IMR-90 (cell line): Measurements from ENCODE around the gene ANO2. TPM values are rescaled to one million over a fixed set of nuclear protein-coding genes. Genes with fewer than 3 reads are reported as not detected.

Source experiments
- ATAC-seq: fragments of 200-7000 bp; cut with Tn5 transposase; 2 replicates; pipeline ENCODE4 v1.9.1; 2020; ENCODE audit warnings: low read depth, mild to moderate bottlenecking, moderate library complexity
- BruUV-seq: library from RNA; stranded (reverse); fragments of 400-500 nt; replicated peaks from 2 replicates; lab custom pipeline; 2021; lab: Mats Ljungman, UMichigan
- CTCF ChIA-PET: fragments of 300-600 bp; formaldehyde crosslinking; extraction: SDS; loops from one replicate; lab custom pipeline; 2021; ENCODE audit warnings: antibody characterized with exemption; lab: Yijun Ruan, JAX
- POLR2A ChIA-PET: fragments of 300-600 bp; sonication (Branson Sonifier 250); formaldehyde crosslinking; loops from one replicate; lab custom pipeline; 2022; ENCODE audit warnings: antibody characterized with exemption; ENCODE audit not compliant: unreplicated experiment; lab: Charles Lee
- DNase-seq: peaks from one replicate; pipeline ENCODE4 v3.0.0; 2013
- H2AFZ ChIP-seq: replicated peaks from 2 replicates; pipeline ENCODE3; 2013; ENCODE audit warnings: low read length, mild to moderate bottlenecking; ENCODE audit not compliant: poor library complexity
- H2AK5ac ChIP-seq: 2 replicates; pipeline ENCODE4 v1.6.1; 2013; ENCODE audit warnings: low read depth, low read length, inconsistent platforms
- H2AK9ac ChIP-seq: replicated peaks from 2 replicates; pipeline ENCODE3; 2013; ENCODE audit warnings: mild to moderate bottlenecking, low read depth, low read length, moderate library complexity; ENCODE audit not compliant: poor library complexity
- H2BK120ac ChIP-seq: 2 replicates; pipeline ENCODE4 v1.6.1; 2013; ENCODE audit warnings: low read depth, low read length, inconsistent platforms
- H2BK15ac ChIP-seq: 3 replicates; pipeline ENCODE4 v1.6.1; 2013; ENCODE audit warnings: low read depth, low read length, inconsistent platforms
- H2BK20ac ChIP-seq: 2 replicates; pipeline ENCODE4 v1.6.1; 2013; ENCODE audit warnings: low read depth, mild to moderate bottlenecking, inconsistent platforms, low read length, moderate library complexity
- H2BK5ac ChIP-seq: 2 replicates; pipeline ENCODE4 v1.6.1; 2013; ENCODE audit warnings: mild to moderate bottlenecking, low read depth, low read length, inconsistent platforms; ENCODE audit not compliant: poor library complexity, severe bottlenecking
- H3K14ac ChIP-seq: replicated peaks from 2 replicates; pipeline ENCODE4 v1.6.1; 2013; ENCODE audit warnings: low read depth, low read length, inconsistent platforms
- H3K18ac ChIP-seq: 2 replicates; pipeline ENCODE4 v1.6.1; 2013; ENCODE audit warnings: low read depth, low read length, control low read depth
- H3K23ac ChIP-seq: 2 replicates; pipeline ENCODE4 v1.6.1; 2013; ENCODE audit warnings: low read depth, low read length, inconsistent platforms
- H3K27ac ChIP-seq: 2 replicates; pipeline ENCODE4 v1.5.1; 2013; ENCODE audit warnings: mild to moderate bottlenecking, control low read depth, low read length; ENCODE audit not compliant: insufficient read depth
- H3K27me3 ChIP-seq: 2 replicates; pipeline ENCODE4 v1.6.1; 2013; ENCODE audit warnings: low read length; ENCODE audit not compliant: control insufficient read depth, insufficient read depth
- H3K36me3 ChIP-seq: 2 replicates; pipeline ENCODE4 v1.6.1; 2013; ENCODE audit warnings: low read length, mixed read lengths; ENCODE audit not compliant: control insufficient read depth, insufficient read depth
- H3K4ac ChIP-seq: 2 replicates; pipeline ENCODE4 v1.6.1; 2013; ENCODE audit warnings: low read depth, low read length, inconsistent platforms
- H3K4me1 ChIP-seq: 2 replicates; pipeline ENCODE4 v1.6.1; 2013; ENCODE audit warnings: low read length, mixed read lengths; ENCODE audit not compliant: control insufficient read depth, insufficient read depth
- H3K4me2 ChIP-seq: 2 replicates; pipeline ENCODE4 v1.6.1; 2013; ENCODE audit warnings: low read depth, mild to moderate bottlenecking, control low read depth, low read length, moderate library complexity
- H3K4me3 ChIP-seq: 2 replicates; pipeline ENCODE4 v1.5.1; 2013; ENCODE audit warnings: low read depth, mild to moderate bottlenecking, control low read depth, low read length, moderate library complexity; ENCODE audit not compliant: insufficient read depth
- H3K56ac ChIP-seq: 2 replicates; pipeline ENCODE4 v1.6.1; 2013; ENCODE audit warnings: low read length, inconsistent platforms; ENCODE audit not compliant: insufficient read depth; ENCODE audit errors: extremely low read depth
- H3K79me1 ChIP-seq, 2 experiments: 2 replicates each; pipeline ENCODE4 v1.6.1; 2013; ENCODE audit warnings: low read length in 2 of 2, inconsistent platforms in 1 of 2, low read depth in 1 of 2
- H3K9ac ChIP-seq: 2 replicates; pipeline ENCODE4 v1.6.1; 2013; ENCODE audit warnings: low read depth, low read length, control low read depth
- H3K9me1 ChIP-seq: 2 replicates; pipeline ENCODE4 v1.6.1; 2013; ENCODE audit warnings: low read length, inconsistent platforms; ENCODE audit not compliant: insufficient read depth
- H3K9me3 ChIP-seq: 2 replicates; pipeline ENCODE4 v1.6.1; 2013; ENCODE audit warnings: low read length; ENCODE audit not compliant: control insufficient read depth, insufficient read depth
- H4K20me1 ChIP-seq: 2 replicates; pipeline ENCODE4 v1.6.1; 2013; ENCODE audit warnings: low read length, inconsistent platforms; ENCODE audit not compliant: insufficient read depth
- H4K5ac ChIP-seq: 2 replicates; pipeline ENCODE4 v1.6.1; 2013; ENCODE audit warnings: mild to moderate bottlenecking, low read depth, low read length, control low read depth
- H4K8ac ChIP-seq, 2 experiments: 2 replicates each; pipeline ENCODE4 v1.6.1; 2013; ENCODE audit warnings: low read depth in 2 of 2, low read length in 2 of 2, control low read depth in 1 of 2, inconsistent platforms in 1 of 2
- H4K91ac ChIP-seq: 2 replicates; pipeline ENCODE4 v1.6.1; 2013; ENCODE audit warnings: low read depth, low read length, inconsistent platforms; ENCODE audit not compliant: insufficient read depth
- BHLHE40 ChIP-seq: fragments of 150-350 bp; IDR thresholded peaks from 2 replicates; pipeline ENCODE4 v1.6.1; 2016; ENCODE audit warnings: mild to moderate bottlenecking, low read depth, low read length
- CEBPB ChIP-seq: IDR thresholded peaks from 2 replicates; pipeline ENCODE4 v1.6.1; 2012; ENCODE audit warnings: low read depth, low read length, improper control_type of control experiment
- MXI1 ChIP-seq: IDR thresholded peaks from 2 replicates; pipeline ENCODE4 v1.6.1; 2012; ENCODE audit warnings: low read depth, mild to moderate bottlenecking, low read length, moderate library complexity, borderline replicate concordance
- RAD21 ChIP-seq: IDR thresholded peaks from 2 replicates; pipeline ENCODE4 v1.6.1; 2012; ENCODE audit warnings: low read length, improper control_type of control experiment
- RCOR1 ChIP-seq: IDR thresholded peaks from 2 replicates; pipeline ENCODE4 v1.6.1; 2012; ENCODE audit warnings: mild to moderate bottlenecking, low read length, improper control_type of control experiment; ENCODE audit not compliant: insufficient replicate concordance
- SMC3 ChIP-seq: fragments of 150-350 bp; IDR thresholded peaks from 2 replicates; pipeline ENCODE4 v1.6.1; 2016; ENCODE audit warnings: low read depth, mild to moderate bottlenecking, antibody characterized with exemption, low read length, moderate library complexity
- WGBS, 2 experiments: methylation state at CpG; one replicate each; pipeline versions ENCODE4 v1.1.5 to v1.1.7; 2013; ENCODE audit warnings: missing lambda C conversion rate in 2 of 2; ENCODE audit not compliant: insufficient read length in 1 of 2; ENCODE audit errors: extremely low coverage in 2 of 2; 5-methylcytosine and 5-hydroxymethylcytosine counted together
- dilution Hi-C: fragments of 300-500 bp; cut with HindIII; formaldehyde crosslinking; loops from one replicate; pipeline ENCODE4 v1.14.3; 2018; ENCODE audit warnings: low sequenced_read_pairs; ENCODE audit not compliant: unreplicated experiment
- in situ Hi-C: fragments of 300-500 bp; cut with MboI; formaldehyde crosslinking; loops from 3 replicates; pipeline ENCODE4 v1.14.3; 2019; ENCODE audit warnings: low sequenced_read_pairs, inconsistent platforms, mixed read lengths
- intact Hi-C: fragments of 100-400 bp; cut with micrococcal nuclease; formaldehyde crosslinking; loops from 2 replicates; pipeline ENCODE4 v1.10.0; 2022
- polyA plus RNA-seq, 3 experiments: library from polyadenylated mRNA; depleted of rRNA; stranded (reverse); fragments of >200 nt; gene quantifications; 2 replicates each; pipeline ENCODE4 v1.2.3, GENCODE V29; 2012; ENCODE audit warnings: low replicate concordance in 1 of 3
- total RNA-seq: library from RNA; depleted of rRNA; stranded (reverse); fragments of >200 nt; gene quantifications from 2 replicates; pipeline ENCODE4 v1.2.3, GENCODE V29; 2012

The ANO2 gene
- total and polyA plus RNA-seq, 2 of the 4 experiments (the other 2 are of a cell fraction), result 0.22 TPM; not detected in 1

DNA sequence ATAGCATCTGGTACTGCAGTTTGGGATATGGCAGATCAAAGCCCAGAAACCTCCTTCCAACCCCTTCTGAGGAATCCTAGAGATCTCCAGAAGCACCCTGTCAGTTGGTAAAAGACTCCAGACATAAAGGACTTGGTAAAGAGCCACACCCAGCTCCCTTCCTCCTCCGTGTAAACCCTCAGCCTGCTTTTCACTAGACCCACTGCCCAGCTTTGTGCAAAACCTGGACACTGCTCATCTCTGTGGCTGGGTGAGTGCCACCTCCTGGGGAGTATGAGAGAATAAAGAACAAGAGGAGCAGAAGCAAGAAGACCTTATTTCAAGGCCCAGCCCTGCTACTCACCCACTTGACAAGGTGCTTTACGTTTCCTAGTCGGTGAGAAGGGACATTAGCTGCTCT is 33.0 kb downstream of the ANO2 start:
- H3K4me2 ChIP-seq, result no peak overlapping the region

More for the DNA sequence above, 33.0 kb downstream of the ANO2 start:
- no peak overlapping the region for H3K23ac ChIP-seq
- H3K27ac ChIP-seq, result no peak overlapping the region
- H2AK5ac ChIP-seq, result no peak overlapping the region
- no peaks in the 10 kb centered on the region for H3K9me1 ChIP-seq
- H3K4me1 ChIP-seq, result no peaks in the 10 kb centered on the region
- BruUV-seq, result no TSS peak
- H4K5ac ChIP-seq, result no peak overlapping the region
- in situ Hi-C loops, result no loop called here
- WGBS, 2 experiments, result 14% methylated on average over 2 of the region's 3 CpGs; no CpG with 5 or more reads in 1 of the 2 experiments
- no peaks in the 10 kb centered on the region for H3K9me3 ChIP-seq
- no peak for DNase-seq
- no peak overlapping the region for H2BK5ac ChIP-seq
- ChIA-PET CTCF (no interaction called here), POLR2A (no interaction called here)
- no peak overlapping the region for H4K8ac ChIP-seq
- H3K9ac ChIP-seq, result no peak overlapping the region
- peaks cover 31% of the 10 kb centered on the region for H3K27me3 ChIP-seq
- H3K14ac ChIP-seq, result no peak overlapping the region
- H2BK120ac ChIP-seq, result no peak overlapping the region
- H3K18ac ChIP-seq, result no peak overlapping the region
- H2BK20ac ChIP-seq, result no peak overlapping the region
- H3K4ac ChIP-seq, result no peak overlapping the region
- H3K56ac ChIP-seq, result no peak overlapping the region
- H2AK9ac ChIP-seq, result no peak overlapping the region
- intact Hi-C loops, result no loop called here
- no peak overlapping the region for H2AFZ ChIP-seq
- no peaks in the 10 kb centered on the region for H3K36me3 ChIP-seq
- H4K20me1 ChIP-seq, result no peaks in the 10 kb centered on the region
- H3K79me1 ChIP-seq, result no peaks in the 10 kb centered on the region
- dilution Hi-C loops, result no loop called here
- H3K4me3 ChIP-seq, result no peak overlapping the region
- no peak overlapping the region for H2BK15ac ChIP-seq
- ATAC-seq, result no peak
- no peak for TF ChIP-seq RCOR1
- no peak for TF ChIP-seq CEBPB
- TF ChIP-seq SMC3, result no peak
- no peak for TF ChIP-seq RAD21
- no peak for TF ChIP-seq BHLHE40
- TF ChIP-seq MXI1, result no peak
- H4K91ac ChIP-seq, result no peak overlapping the region
